GM20431 (cell line): Measurements from ENCODE around the gene PMEL.
"Not testable (repeated sequence)": the region's sequence is repeated elsewhere in the genome, so short reads cannot be mapped to it uniquely, and the experiment has no call there.

Experiments
- in situ Hi-C: fragments of 300-500 bp; cut with MseI, MboI; formaldehyde crosslinking; loops from one replicate; pipeline ENCODE4 v1.15.0; 2020; ENCODE audit warnings: low sequenced_read_pairs; ENCODE audit not compliant: unreplicated experiment

PMEL gene

DNA sequence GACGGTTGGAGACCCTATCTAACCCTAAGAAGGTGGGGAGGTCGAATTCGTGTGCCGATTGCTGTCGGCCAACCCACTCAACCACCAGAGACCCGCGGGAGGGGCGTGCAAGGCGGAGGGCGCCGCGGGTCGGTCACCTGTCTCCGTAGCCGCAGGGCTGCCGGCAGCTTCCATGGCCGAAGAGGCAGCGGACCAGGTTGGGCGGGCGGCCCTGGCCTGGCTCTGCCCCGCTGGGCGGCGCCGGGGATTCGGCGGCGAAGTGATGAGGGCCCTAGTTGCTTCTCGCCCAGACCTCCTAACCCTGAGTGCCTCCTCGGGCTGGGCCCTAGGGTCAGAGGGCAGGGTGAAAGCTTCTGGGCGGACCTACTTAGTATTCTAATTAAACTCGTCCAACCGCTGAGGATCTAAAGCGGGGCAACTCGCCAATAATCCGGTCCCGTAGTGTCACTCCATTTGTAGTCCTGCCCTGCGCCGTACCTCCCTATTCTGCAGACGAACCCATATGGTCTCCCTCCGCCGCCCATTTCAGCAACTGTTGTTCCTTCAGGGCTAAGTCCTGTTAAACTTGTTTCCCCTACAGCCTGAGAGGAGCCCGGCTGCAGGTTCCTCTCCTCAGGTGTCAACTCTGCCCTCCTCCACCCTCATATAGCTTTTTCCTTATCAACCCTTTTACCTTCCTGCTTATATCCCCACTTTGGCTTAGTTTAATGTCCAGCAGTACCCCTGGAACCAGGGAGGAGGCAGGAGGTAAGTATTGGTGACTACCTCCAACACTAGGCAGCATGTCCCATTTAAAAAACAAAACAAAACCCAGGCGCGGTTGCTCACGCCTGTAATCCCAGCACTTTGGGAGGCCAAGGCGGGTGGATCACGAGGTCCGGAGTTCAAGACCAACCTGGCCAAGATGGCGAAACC lies 38.0 kb downstream of the PMEL start, which contains the start of gene PYM1:
Gene PYM1, minus strand, starts transcription at position 307 of the 915 bp plus-strand sequence. Its CDS starts 133 bp downstream, at position 174.
- in situ Hi-C loops: loop anchor here (25.0 kb wide), 1 partner anchor 191 kb away; the partner anchor contains the start of genes CD63 and GDF11

DNA sequence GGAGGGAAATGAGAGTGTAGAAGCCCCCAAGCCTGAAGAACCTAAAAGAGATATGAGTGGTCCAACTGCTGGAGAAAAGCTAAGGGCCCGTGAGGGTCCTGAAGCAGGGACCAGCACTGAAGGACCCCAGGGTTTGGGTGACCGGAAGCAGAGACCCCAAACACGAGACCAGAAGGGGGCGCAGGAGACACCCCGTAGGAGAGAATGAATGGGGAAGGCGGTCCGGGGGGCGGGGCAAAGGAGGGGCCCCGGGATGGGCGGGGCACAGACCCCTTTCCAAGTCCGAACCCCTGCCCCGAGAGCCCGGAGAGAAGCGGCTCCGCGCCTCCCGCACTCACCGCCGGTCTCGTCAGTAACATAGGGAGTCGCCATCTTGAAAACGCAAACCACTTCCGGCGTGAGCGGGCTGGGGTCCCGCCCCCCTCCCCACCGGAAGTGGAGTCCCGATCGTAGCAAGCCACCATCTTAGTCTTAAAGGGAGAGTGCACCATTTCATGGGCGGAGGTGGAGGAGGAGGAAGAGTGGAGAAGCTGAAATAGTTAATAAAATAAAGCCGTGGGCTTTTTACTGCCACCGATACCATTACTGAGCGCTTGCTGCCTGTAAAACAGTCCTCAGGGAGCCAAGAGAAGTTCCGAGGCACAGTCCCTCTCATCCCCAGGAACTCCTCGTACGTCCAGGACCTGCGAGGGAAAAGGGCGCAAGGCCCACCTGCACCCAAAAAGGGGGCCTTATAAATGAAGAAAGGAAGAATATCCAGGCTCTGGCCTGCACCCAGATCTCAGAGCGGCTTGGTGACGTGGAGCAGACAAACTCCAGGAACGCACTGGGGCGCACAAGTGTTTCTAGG lies 38.9 kb downstream of the PMEL start:
- in situ Hi-C loops: loop anchor here (25.0 kb wide), 1 partner anchor 190 kb away; the partner anchor contains the start of genes CD63 and GDF11

DNA sequence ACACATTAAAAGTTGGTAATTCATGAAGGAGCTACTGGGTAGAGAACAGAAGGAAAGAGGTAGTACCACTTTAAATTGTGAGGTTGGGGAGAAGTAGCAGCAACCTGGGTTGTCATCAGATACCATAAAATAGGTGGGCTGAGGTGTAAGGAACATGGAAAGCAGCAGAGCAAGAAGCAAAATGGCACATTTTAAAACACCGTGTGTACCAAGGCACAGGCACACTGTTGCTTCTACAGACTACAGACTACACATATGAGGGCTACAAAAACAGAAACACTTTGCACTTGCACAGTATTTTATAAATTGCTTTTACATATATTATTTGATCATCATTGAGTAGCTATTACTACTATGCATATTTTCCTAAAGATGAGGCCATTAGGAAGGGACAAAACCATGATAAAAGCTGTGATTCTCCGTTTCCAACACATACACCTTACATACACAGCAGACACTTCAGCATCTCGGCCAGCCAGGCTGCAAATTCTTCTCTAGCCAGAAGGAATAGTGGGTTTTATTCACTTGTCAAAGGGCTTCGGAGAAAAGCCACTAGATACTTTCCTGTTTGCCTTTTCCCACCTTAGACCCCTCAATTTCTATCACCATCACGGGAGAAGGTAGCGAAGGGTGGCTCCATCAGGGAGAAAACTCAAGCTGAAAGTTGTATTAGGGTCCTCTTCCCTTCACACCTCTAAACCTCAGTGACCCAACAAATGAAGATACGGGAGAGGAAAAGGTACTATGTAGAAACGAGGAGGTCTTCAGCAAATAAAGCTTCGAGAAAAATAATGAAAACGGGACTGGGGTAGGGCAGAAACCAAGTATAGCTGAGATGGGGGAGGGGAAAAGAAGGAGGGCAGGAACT lies 39.7 kb downstream of the PMEL start:
- in situ Hi-C loops: loop anchor here (25.0 kb wide), 1 partner anchor 189 kb away; the partner anchor contains the start of genes CD63 and GDF11

DNA sequence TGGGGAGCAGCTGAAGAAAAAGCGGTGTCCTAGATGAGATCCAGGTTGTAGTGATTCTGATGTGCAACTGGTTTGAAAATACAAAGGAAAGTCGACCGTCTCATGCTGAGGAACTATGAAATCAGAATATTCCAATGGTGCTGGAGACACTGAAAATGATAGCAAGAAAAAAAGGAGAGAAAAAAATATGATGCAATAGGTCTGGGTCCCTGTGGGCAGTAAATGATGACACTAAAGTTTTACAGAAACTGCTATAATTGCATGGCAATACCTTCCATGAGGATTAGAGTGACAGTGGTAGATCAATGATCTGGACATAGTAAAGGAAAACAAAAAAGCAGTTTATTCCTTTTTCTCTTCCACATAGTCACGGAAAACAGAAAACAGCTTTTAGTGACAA lies 40.5 kb downstream of the PMEL start:
- in situ Hi-C loops: loop anchor here (25.0 kb wide), 1 partner anchor 188 kb away; the partner anchor contains the start of genes CD63 and GDF11

DNA sequence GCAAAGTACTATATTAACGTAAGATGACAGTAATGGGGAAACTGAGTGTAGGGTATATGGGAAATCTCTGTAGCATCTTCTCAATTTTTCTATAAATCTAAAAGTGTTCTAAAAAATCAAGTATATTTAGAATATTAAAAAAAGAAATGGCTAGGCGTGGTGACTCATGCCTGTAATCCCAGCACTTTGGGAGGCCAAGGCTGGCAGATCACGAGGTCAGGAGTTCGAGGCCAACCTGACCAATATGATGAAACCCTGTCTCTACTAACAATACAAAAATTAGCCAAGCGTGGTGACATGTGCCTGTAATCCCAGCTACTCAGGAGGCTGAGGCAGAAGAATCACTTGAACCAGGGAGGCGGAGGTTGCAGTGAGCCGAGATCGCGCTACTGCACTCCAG lies 42.2 kb downstream of the PMEL start:
- in situ Hi-C loops: not testable (repeated sequence)

DNA sequence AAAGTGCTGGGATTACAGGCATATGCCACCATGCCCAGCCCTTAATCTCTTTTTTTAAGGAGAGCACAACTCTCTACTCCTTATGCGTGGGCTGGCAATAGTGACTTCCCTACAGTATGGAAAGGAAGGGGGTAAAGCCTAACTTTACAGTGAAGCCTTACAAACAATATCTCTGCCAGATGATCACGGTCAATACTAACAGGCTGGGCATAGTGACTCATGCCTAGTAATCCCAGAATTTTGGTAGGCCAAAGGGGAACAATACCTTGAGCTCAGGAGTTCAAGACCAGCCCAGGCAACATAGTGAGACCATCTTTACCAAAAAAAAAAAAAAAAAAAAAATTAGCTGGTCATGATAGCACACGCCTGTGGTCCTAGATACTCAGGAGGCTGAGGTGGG lies 43.7 kb downstream of the PMEL start:
- in situ Hi-C loops: no loop called here

DNA sequence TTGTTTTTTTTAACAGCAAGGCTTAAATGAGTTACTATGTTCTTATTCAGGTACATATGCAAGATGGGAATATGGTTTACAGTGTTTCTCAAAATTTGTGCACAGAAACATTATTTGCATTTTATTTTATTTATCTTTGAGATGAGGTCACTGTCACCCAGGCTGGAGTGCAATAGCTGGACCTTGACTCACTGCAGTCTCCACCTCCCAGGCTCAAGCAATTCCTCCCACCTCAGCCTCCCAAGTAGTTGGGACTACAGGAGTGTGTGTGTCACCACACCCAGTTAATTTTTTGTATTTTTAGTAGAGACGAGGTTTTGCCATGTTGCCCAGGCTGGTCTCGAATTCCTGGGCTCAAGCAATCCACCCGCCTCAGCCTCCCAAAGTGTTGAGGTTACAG lies 46.8 kb downstream of the PMEL start:
- in situ Hi-C loops: not testable (repeated sequence)

DNA sequence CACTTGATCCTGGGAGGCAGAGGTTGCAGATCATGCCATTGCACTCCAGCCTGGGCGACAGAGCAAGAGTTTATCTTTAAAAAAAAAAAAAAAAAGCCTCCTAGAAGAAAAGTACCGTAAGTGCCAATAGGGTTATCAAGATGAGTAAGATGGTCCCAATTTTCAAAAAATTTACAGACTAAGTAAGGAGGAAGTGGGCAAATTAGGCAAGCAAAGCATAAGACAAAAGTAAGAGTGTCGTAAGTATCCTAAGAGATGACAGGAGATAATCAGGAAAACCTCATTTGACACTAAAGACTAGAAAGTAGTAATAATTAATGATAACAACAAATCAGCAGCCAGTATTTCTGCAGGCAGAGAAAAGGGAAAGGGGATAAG lies 50.4 kb downstream of the PMEL start:
- in situ Hi-C loops: no loop called here

DNA sequence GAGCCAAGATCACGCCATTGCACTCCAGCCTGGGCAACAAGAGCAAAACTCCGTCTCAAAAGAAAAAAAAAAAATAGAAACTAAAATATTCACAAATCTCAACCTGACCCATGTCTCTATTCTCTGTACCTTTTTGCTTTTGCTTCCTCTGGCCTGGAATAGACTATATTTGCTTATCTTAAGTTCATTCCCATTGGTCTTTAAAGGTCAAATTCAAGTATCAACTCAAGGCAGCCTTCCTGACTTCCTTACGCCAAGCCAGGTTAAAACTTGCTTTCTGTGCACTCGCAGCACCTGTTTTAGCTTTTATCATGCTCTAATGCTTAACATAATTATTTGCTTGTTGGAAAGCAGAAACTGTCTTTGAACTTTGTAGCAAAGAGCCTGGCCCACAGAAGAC lies 52.9 kb downstream of the PMEL start:
- in situ Hi-C loops: no loop called here

DNA sequence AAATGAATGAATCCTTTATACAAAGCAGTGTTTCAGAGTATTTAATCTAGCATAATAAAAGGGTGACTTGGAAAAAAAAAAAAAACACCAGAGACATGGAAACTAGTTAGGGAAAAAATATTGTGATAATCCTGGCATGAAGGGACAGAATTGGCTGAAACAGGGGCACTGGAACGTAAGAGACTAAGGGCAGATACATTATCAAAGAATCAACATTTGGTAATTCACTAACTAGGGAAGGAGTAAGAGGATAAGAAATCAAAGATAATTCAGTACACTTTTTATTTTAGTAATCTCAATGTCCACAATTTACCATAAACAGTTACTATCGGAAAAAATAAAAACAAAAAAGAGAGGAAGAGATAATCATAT lies 56.3 kb downstream of the PMEL start:
- in situ Hi-C loops: no loop called here

DNA sequence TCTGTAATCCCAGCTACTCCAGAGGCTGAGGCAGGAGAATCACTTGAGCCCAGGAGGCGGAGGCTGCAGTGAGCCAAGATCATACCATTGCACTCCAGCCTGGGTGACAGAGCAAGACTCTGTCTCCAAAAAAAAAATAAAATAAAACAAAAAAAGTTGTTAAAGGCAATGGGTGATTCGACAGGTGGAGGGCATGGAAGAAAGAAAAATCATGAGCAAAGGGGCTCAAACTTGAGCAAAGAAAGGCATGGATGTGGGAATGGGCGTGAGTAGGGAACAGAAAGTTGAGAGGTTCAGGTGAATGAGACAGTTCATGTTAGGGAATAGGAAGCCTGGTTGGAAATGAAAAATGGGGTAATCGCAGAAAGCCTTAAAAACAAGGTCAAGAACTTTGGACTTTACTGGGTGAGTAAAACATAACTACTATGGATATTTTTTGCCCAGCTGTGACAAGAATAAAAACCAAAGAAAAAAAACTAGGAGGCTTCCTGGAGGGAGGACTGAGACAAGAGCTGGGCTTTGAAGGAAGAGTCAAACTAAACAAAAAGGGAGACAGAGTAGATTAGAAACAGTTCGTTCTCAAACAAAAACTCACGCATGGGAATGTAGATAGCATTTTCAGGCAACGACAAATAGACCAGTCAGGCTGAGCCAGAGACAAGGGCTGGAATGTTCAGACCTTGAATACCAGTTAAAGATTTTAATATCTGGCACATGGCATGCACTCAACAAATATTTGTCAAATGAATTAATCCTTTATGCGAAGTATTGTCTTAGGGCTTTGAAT lies 56.9 kb downstream of the PMEL start:
- in situ Hi-C loops: no loop called here

DNA sequence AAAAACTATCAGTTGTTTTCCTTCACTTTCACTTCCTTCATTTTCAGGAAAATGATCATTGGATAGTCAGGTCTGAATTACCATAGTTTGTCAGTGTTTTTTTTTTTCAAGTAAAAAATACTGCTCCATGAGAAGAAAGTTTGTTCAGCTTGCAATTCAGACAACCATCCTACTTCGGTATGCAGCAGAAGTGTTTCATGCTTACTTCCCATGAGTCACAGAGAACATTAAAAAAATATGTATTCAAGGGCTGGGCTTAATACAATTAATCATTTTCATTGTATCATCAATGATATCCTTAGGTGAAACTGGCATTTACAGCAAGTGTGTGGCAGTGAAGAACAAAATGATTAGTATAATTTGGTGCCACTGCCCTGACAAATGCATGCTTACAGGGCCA lies 59.8 kb downstream of the PMEL start:
- in situ Hi-C loops: no loop called here
